Nephron progenitor cell (in vitro differentiated cells): ENCODE data around the gene PSIP1.

Experiments used
- DNase-seq: peaks from one replicate; pipeline ENCODE4 v3.0.0; 2021
- H3K27ac Mint-ChIP-seq: 2 replicates; pipeline ENCODE4 v1.8.0; 2021; ENCODE audit warnings: mild to moderate bottlenecking, moderate library complexity, mixed read lengths
- H3K27me3 Mint-ChIP-seq: 2 replicates; pipeline ENCODE4 v1.8.0; 2021; ENCODE audit warnings: mild to moderate bottlenecking, low read depth, mixed read lengths; ENCODE audit not compliant: poor library complexity
- H3K36me3 Mint-ChIP-seq: 2 replicates; pipeline ENCODE4 v1.8.0; 2021; ENCODE audit warnings: low read depth, mixed read lengths
- H3K4me1 Mint-ChIP-seq: 2 replicates; pipeline ENCODE4 v1.8.0; 2021; ENCODE audit warnings: mixed read lengths
- H3K4me3 Mint-ChIP-seq: 2 replicates; pipeline ENCODE4 v1.8.0; 2021; ENCODE audit warnings: mild to moderate bottlenecking, moderate library complexity, mixed read lengths
- H3K9me3 Mint-ChIP-seq: 2 replicates; pipeline ENCODE4 v1.8.0; 2021; ENCODE audit warnings: mild to moderate bottlenecking, moderate library complexity, mixed read lengths
- TF ChIP-seq, protein P1 (sequence below): fragments of 200-600 bp; sonication (generic); IDR thresholded peaks from 2 replicates; pipeline ENCODE4 v1.5.0; 2021; ENCODE audit warnings: antibody characterized with exemption

PSIP1 gene

DNA sequence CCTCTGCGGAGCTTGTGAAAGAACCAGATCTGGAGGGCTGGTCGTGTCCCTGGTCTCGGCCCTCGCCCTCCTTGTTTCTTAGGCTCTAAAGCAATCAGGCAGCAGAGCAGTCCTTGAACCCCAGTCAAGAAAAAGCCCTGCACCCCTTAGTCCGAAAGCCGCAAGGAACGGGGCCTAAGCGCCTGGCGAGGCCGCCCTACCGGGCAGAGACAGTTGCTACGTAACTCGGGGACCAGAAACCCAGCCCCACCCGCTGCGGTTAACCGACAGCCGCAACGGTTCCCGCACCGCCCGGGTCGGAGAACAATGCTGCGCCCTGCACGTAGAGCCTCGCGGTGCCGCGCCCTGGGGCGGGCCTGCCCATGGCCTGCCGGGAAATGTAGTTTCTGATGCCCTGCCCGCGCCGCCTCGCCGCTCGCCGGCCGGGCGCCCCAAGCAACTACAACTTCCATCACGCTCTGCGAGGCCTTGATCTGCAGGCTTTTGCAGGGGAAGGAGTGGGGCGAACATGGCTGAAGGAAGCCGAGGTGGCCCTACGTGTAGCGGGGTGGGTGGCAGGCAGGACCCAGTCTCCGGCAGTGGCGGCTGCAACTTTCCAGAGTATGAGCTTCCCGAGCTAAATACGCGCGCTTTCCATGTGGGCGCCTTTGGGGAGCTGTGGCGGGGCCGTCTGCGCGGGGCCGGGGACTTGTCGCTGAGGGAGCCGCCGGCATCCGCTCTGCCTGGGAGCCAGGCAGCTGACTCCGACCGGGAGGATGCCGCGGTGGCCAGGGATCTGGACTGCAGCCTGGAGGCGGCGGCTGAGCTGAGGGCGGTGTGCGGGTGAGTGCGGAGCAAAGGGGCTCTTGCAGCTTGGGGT, 88.2 kb downstream of the PSIP1 start, which contains the start of gene SNAPC3:
Gene SNAPC3 (plus strand): TSS at position 505 of the 859 bp plus-strand sequence. CDS start 4 bp downstream, at position 509.
- TF ChIP-seq, protein P1, sequence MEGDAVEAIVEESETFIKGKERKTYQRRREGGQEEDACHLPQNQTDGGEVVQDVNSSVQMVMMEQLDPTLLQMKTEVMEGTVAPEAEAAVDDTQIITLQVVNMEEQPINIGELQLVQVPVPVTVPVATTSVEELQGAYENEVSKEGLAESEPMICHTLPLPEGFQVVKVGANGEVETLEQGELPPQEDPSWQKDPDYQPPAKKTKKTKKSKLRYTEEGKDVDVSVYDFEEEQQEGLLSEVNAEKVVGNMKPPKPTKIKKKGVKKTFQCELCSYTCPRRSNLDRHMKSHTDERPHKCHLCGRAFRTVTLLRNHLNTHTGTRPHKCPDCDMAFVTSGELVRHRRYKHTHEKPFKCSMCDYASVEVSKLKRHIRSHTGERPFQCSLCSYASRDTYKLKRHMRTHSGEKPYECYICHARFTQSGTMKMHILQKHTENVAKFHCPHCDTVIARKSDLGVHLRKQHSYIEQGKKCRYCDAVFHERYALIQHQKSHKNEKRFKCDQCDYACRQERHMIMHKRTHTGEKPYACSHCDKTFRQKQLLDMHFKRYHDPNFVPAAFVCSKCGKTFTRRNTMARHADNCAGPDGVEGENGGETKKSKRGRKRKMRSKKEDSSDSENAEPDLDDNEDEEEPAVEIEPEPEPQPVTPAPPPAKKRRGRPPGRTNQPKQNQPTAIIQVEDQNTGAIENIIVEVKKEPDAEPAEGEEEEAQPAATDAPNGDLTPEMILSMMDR = no peak
- peaks cover 32% of the 10 kb centered on the region for H3K36me3 Mint-ChIP-seq
- H3K9me3 Mint-ChIP-seq = peaks cover 5% of the 10 kb centered on the region
- H3K27me3 Mint-ChIP-seq = no peaks in the 10 kb centered on the region
- peak within 1 kb of the TSS; percentile 98 for H3K4me3 Mint-ChIP-seq
- H3K27ac Mint-ChIP-seq = peak within 1 kb of the TSS; percentile 97
- peaks cover 45% of the 10 kb centered on the region for H3K4me1 Mint-ChIP-seq
- DNase-seq = peak; percentile 92

DNA sequence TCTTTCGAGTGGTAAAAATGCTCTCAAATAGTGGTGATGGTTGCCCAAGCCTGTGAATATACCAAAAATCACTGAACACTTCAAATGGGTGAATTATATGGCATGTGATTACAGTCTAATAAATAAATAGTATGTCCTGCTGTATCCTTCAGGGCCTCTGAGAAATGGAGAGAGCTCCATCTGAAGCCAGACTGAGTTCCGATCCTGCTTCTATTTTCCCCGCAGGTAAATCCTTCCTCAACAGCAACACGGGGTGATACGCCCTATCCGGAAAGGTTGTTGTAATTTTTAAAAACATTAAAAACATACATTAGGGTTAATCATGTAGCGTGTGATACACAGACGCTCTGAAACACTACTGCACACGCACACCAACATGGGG, 88.8 kb downstream of the PSIP1 start:
- Mint-ChIP-seq H3K9me3 (peaks cover 5% of the 10 kb centered on the region), H3K4me1 (peaks cover 45% of the 10 kb centered on the region), H3K4me3 (peak overlapping the region; percentile 98), H3K27ac (peak overlapping the region; percentile 97), H3K36me3 (peaks cover 25% of the 10 kb centered on the region), H3K27me3 (no peaks in the 10 kb centered on the region)
- DNase-seq = no peak
- TF ChIP-seq, protein P1 = no peak

DNA sequence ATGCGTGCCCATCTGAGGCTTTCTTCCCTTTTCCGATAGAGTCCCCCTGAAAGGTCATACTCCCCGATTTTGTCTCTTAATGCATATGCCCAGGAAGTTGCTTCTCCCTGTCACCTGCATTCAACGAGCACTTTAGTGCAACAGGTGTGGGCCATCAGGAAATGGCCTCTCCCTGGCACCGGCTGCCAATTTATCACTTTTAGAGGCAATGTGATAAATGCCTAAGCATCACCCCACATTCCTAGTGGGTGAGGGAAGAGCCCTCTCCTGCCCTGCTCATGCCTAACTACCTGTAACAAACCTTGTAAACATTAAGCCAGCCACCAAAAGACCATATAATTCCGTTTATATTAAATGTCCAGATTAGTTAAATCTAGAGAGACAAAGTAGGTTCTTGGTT, 89.2 kb downstream of the PSIP1 start:
- no peak overlapping the region for H3K27ac Mint-ChIP-seq
- peaks cover 21% of the 10 kb centered on the region for H3K36me3 Mint-ChIP-seq
- H3K4me3 Mint-ChIP-seq = peak overlapping the region; percentile 98
- peaks cover 2% of the 10 kb centered on the region for H3K27me3 Mint-ChIP-seq
- DNase-seq = no peak
- H3K4me1 Mint-ChIP-seq = peaks cover 45% of the 10 kb centered on the region
- TF ChIP-seq, protein P1 = no peak
- H3K9me3 Mint-ChIP-seq = peaks cover 5% of the 10 kb centered on the region

DNA sequence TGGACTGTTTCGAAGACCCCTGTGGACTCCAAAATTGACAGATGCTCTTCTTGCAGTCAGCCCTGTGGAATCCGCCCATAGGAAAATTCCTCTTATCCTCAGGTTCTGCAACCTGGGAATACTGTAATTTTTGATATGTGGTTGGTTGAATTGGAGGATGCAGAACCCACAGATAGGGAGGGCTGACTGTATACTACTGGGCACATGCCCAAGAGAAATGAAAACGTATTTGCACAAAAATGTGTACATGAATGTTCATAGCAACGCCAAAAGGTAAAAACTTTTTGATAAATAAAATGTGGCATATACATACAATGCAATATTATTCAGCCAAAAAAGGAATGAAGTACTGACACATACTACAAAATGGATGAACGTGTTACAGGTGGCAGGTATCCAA, 90.0 kb downstream of the PSIP1 start:
- Mint-ChIP-seq H3K4me1 (peaks cover 40% of the 10 kb centered on the region), H3K4me3 (peak overlapping the region; percentile 7), H3K9me3 (no peaks in the 10 kb centered on the region), H3K27ac (no peak overlapping the region), H3K36me3 (peaks cover 14% of the 10 kb centered on the region), H3K27me3 (peaks cover 3% of the 10 kb centered on the region)
- TF ChIP-seq, protein P1 = no peak
- DNase-seq = no peak

DNA sequence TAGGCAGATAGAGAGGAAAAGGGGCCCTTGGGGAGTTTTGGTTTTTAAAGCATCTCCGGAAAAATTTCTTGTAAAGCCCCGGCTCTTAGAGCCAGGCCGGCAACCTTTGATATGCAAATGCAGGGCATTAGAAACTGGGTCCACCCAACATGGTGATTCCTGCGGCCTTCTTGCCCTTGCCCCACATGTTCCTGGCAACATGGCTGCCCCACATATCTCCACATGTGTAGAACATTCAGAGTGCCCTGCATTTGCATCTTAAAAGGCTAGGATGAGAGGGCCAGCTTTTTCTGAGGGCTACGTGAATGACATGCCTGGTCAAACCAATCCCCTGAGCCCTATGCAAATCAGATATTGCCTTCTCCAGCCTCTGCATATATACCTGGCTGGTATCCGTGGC, 93.1 kb downstream of the PSIP1 start:
- no peak for DNase-seq
- peaks cover 7% of the 10 kb centered on the region for H3K9me3 Mint-ChIP-seq
- H3K36me3 Mint-ChIP-seq = no peaks in the 10 kb centered on the region
- H3K27me3 Mint-ChIP-seq = peaks cover 3% of the 10 kb centered on the region
- H3K4me1 Mint-ChIP-seq = peaks cover 16% of the 10 kb centered on the region
- H3K27ac Mint-ChIP-seq = no peak overlapping the region
- H3K4me3 Mint-ChIP-seq = no peak overlapping the region
- TF ChIP-seq, protein P1 = no peak

DNA sequence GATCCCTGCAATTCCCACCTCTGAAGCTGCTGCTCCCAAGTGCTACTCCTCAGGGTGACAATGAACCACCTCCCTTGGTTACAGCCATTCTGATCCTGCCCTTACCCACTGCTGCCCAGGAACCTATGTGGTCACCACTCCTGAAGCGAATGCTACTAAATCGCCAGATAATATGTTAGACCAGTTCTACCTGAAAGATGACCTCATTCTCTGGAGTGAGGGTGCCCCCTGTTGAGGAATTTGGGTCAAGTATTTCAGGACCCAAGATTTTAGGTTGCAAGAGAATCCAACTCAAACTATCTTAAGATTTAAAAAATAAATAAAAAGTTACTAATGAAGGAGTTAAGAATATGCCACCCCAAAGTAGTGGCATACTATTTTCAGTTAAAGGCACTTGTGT, 93.9 kb downstream of the PSIP1 start:
- Mint-ChIP-seq H3K27ac (no peak overlapping the region), H3K4me3 (no peak overlapping the region), H3K4me1 (peaks cover 11% of the 10 kb centered on the region), H3K27me3 (peaks cover 3% of the 10 kb centered on the region), H3K9me3 (peaks cover 14% of the 10 kb centered on the region), H3K36me3 (no peaks in the 10 kb centered on the region)
- DNase-seq = peak; percentile 28
- TF ChIP-seq, protein P1 = peak; percentile 14
